Measurements from ENCODE around the gene KRT80. TPM values are rescaled to one million over a fixed set of nuclear protein-coding genes. Genes with fewer than 3 reads are reported as not detected.
A peak's percentile ranks its signal among the peaks of the same experiment; 100 is the strongest.

Gene KRT80
- total RNA-seq, 1 donor from 2014 or later, result 7.9 TPM

DNA sequence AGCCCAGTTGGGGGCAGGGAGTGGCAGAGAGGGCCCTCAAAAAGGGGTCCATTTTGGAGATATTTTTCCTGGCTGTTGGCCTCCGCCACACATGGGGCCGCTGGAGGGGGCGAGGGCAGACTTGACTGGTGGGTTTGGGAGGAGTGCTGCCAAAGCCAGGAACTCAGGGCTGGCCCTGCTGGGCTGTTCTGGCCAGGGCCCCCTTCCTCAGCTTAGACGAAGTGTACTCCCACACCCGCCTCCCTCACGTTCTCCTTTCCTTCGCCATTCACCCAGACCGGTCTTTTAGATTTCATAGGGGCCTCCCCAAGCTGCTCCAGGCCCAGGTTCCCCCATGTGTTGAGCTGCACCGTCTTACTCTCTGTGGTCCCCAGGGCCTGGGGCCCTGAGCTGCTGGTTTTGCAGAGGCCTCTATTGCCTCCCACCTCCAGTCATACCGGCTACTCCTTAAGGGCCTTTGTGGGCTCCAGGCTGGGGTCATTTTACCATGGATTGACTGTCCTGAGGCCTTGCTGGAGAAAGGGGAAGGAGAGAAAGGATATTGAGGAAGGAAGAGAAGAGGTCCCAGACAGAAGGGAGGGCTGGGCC lies 42.5 kb upstream of the KRT80 start:
- no peak overlapping the region for H3K27ac ChIP-seq
- H3K36me3 ChIP-seq, result no peaks in the 10 kb centered on the region
- intact Hi-C loops (cut with DNase I), result no loop called here
- TF ChIP-seq POLR2AphosphoS5 (IDR thresholded peaks at IDR 0.05; ENCODE audit: insufficient read depth in 1 of 2, low read depth in 1 of 2) (no peak), POLR2A (IDR thresholded peaks at IDR 0.05) (no peak)
- TF ChIP-seq, protein P1, sequence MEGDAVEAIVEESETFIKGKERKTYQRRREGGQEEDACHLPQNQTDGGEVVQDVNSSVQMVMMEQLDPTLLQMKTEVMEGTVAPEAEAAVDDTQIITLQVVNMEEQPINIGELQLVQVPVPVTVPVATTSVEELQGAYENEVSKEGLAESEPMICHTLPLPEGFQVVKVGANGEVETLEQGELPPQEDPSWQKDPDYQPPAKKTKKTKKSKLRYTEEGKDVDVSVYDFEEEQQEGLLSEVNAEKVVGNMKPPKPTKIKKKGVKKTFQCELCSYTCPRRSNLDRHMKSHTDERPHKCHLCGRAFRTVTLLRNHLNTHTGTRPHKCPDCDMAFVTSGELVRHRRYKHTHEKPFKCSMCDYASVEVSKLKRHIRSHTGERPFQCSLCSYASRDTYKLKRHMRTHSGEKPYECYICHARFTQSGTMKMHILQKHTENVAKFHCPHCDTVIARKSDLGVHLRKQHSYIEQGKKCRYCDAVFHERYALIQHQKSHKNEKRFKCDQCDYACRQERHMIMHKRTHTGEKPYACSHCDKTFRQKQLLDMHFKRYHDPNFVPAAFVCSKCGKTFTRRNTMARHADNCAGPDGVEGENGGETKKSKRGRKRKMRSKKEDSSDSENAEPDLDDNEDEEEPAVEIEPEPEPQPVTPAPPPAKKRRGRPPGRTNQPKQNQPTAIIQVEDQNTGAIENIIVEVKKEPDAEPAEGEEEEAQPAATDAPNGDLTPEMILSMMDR (IDR thresholded peaks at IDR 0.05), result no peak
- peaks cover 32% of the 10 kb centered on the region for H3K4me1 ChIP-seq
- no peak for DNase-seq (ENCODE audit: extremely low spot score in 2 of 2)
- H3K27me3 ChIP-seq, result no peaks in the 10 kb centered on the region
- no peaks in the 10 kb centered on the region for H3K9me3 ChIP-seq
- no peak overlapping the region for H3K4me3 ChIP-seq

DNA sequence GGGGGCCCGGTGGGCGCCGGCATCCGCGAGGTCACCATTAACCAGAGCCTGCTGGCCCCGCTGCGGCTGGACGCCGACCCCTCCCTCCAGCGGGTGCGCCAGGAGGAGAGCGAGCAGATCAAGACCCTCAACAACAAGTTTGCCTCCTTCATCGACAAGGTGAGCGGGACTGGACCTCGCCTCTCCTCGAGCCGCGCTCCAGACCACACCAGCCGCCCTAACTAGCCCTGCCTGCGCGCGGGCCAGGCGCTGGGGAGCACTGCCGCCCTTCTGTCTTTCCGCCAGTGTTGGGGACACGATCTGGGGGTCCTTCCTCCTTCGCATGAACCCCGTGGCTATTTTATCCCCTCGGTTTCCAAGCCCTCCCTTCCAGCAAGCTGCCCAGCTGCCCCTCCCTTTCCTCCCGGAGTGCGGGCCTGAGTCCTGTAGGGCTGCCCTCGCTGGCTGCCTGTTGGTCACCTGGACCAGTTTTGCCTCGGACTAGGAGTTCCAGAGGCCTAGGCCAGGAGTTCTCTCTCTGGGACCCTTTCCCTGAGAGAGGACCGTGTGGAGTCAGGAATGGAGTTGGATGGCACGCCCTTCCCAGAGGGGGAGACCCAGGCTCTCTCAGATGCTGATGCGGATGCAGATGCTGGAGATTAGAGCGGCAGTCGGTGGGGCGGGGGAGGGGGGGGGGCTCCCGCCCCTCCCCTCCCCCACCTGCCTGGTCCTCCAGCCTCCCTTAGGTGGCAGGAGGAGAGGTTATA lies 41.8 kb upstream of the KRT80 start:
- no peak for DNase-seq (ENCODE audit: extremely low spot score in 2 of 2)
- TF ChIP-seq POLR2AphosphoS5 (IDR thresholded peaks at IDR 0.05; ENCODE audit: insufficient read depth in 1 of 2, low read depth in 1 of 2), result no peak
- TF ChIP-seq POLR2A (IDR thresholded peaks at IDR 0.05), result no peak
- TF ChIP-seq, protein P1 (IDR thresholded peaks at IDR 0.05), result no peak
- Histone ChIP-seq H3K27me3 (no peaks in the 10 kb centered on the region), H3K36me3 (no peaks in the 10 kb centered on the region), H3K9me3 (no peaks in the 10 kb centered on the region), H3K27ac (no peak overlapping the region), H3K4me3 (peak overlapping the region in 1 of 2 donors; percentile 28), H3K4me1 (peaks cover 32% of the 10 kb centered on the region)
- intact Hi-C loops (cut with DNase I), result no loop called here

DNA sequence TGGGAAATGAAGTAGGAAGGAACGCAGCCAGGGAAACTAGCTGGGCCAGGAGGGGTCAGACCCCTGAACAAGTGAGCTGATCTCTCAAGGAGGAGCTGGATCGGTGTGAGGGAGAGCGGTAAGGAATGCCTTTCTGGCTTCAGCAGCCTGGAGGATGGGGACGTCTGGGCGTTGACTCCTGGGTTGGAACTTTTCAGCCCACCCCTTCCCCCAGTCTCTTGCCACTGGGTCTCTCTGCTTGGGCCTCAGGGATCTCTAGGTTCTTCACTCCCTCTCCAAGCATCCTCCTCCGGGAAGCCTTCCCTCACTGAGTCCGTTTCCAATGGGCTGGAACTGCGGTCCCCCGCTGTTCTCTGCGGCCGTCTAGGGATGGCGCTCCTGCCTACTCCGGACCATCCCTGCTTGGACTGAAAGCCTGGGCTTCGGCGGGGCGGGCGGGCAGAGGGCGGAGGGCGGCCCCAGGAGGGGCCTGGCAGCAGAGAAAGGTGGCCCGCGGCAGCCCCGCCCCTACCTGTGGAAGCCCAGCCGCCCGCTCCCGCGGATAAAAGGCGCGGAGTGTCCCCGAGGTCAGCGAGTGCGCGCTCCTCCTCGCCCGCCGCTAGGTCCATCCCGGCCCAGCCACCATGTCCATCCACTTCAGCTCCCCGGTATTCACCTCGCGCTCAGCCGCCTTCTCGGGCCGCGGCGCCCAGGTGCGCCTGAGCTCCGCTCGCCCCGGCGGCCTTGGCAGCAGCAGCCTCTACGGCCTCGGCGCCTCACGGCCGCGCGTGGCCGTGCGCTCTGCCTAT lies 41.1 kb upstream of the KRT80 start, which contains the start of gene KRT7:
KRT7 (plus strand) TSS at position 570 of the 788 bp plus-strand sequence; CDS start at position 624, 54 bp downstream.
- Histone ChIP-seq H3K9me3 (no peaks in the 10 kb centered on the region), H3K36me3 (no peaks in the 10 kb centered on the region), H3K27ac (no peak within 1 kb of the TSS), H3K27me3 (no peaks in the 10 kb centered on the region), H3K4me1 (peaks cover 32% of the 10 kb centered on the region), H3K4me3 (peak within 1 kb of the TSS in 1 of 2 donors; percentile 28)
- TF ChIP-seq POLR2AphosphoS5 (IDR thresholded peaks at IDR 0.05; ENCODE audit: insufficient read depth in 1 of 2, low read depth in 1 of 2), result no peak
- TF ChIP-seq, protein P1 (IDR thresholded peaks at IDR 0.05), result no peak
- no peak for TF ChIP-seq POLR2A (IDR thresholded peaks at IDR 0.05)
- intact Hi-C loops (cut with DNase I), result no loop called here
- no peak for DNase-seq (ENCODE audit: extremely low spot score in 2 of 2)

DNA sequence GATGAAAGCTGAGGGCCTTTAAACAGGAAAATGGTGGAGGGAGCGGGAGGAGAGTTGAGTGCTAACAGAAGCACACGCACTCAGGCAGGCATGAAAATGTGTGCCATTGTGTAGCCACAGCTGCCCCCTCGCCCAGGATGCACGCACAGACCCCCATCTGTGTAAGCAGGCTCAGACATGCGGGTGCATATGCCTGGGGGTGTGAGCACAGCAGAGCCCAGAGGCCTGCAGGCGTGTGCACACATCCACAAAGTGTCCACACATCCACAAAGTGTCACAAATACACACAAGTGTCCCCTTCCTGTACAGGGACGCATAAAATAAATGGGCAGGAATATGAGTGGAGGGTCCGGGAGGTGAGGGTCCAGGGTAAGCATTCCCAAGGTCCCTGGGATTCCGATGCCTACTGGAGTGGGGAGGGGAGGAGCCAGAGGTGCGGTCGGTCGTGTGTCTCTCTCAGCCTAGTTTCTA lies 40.4 kb upstream of the KRT80 start:
- peaks cover 32% of the 10 kb centered on the region for H3K4me1 ChIP-seq
- no peaks in the 10 kb centered on the region for H3K36me3 ChIP-seq
- intact Hi-C loops (cut with DNase I), result no loop called here
- no peak overlapping the region for H3K4me3 ChIP-seq
- no peak overlapping the region for H3K27ac ChIP-seq
- H3K27me3 ChIP-seq, result no peaks in the 10 kb centered on the region
- no peak for DNase-seq (ENCODE audit: extremely low spot score in 2 of 2)
- TF ChIP-seq POLR2AphosphoS5 (IDR thresholded peaks at IDR 0.05; ENCODE audit: insufficient read depth in 1 of 2, low read depth in 1 of 2) (no peak), POLR2A (IDR thresholded peaks at IDR 0.05) (no peak)
- TF ChIP-seq, protein P1 (IDR thresholded peaks at IDR 0.05), result no peak
- H3K9me3 ChIP-seq, result no peaks in the 10 kb centered on the region

All from vagina (tissue), 2 donors.